C4-2B (cell line): ENCODE results near the gene CST9.
"Not testable (repeated sequence)": the region's sequence is repeated elsewhere in the genome, so short reads cannot be mapped to it uniquely, and the experiment has no call there.

Experiments
- H3K27ac ChIP-seq: fragments of 450-650 bp; 2 replicates; pipeline ENCODE4 v1.5.1; 2017
- ZFX ChIP-seq: fragments of 450-650 bp; IDR thresholded peaks from 2 replicates; pipeline ENCODE4 v1.6.1; 2017
- TF ChIP-seq, protein P1 (sequence below): fragments of 450-650 bp; conservative IDR thresholded peaks from 2 replicates; pipeline ENCODE4 v1.5.1; 2017; ENCODE audit warnings: mild to moderate bottlenecking

CST9 gene

DNA sequence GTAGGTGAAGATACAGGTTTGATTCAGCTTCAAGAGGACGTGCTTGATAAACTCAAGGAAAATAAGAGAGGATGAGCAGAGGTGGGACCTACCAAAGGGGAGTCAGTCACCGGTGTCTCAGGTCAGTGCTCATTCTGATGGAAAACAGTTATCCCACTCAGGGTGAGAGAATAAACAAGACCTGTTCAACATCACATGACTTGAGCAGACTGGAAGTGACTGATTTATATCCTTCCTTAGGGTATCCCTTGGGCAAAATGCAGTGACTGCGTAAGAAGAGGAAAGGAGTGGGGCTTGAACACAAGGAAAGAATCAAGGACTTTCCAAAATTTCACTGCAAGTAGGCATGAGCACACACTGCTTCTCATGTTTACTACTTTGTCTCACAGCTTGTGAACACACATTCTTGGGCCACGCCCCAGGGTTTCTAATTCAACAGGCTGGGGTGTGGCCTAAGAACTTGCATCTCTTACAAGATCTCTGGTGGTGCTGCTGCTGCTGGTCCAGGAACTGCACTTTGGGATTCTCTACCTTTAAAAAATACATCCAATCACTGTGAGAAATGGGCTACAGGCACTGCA is 20.4 kb upstream of the CST9 start:
- H3K27ac ChIP-seq = no peak overlapping the region
- TF ChIP-seq, protein P1, sequence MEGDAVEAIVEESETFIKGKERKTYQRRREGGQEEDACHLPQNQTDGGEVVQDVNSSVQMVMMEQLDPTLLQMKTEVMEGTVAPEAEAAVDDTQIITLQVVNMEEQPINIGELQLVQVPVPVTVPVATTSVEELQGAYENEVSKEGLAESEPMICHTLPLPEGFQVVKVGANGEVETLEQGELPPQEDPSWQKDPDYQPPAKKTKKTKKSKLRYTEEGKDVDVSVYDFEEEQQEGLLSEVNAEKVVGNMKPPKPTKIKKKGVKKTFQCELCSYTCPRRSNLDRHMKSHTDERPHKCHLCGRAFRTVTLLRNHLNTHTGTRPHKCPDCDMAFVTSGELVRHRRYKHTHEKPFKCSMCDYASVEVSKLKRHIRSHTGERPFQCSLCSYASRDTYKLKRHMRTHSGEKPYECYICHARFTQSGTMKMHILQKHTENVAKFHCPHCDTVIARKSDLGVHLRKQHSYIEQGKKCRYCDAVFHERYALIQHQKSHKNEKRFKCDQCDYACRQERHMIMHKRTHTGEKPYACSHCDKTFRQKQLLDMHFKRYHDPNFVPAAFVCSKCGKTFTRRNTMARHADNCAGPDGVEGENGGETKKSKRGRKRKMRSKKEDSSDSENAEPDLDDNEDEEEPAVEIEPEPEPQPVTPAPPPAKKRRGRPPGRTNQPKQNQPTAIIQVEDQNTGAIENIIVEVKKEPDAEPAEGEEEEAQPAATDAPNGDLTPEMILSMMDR = no peak
- TF ChIP-seq ZFX = no peak

GRCh38 chr20:23625236-23625964 is 19.7 kb upstream of the CST9 start:
- no peak for TF ChIP-seq ZFX
- TF ChIP-seq, protein P1 = no peak
- H3K27ac ChIP-seq = no peak overlapping the region

- TF ChIP-seq, protein P1 = no peak
- TF ChIP-seq ZFX = no peak
- H3K27ac ChIP-seq = no peak overlapping the region
These were observed 18.6 kb upstream of the CST9 start for GRCh38 chr20:23624324-23624691.

GRCh38 chr20:23623666-23624323 is 18.1 kb upstream of the CST9 start:
- no peak for TF ChIP-seq ZFX
- TF ChIP-seq, protein P1 = no peak
- no peak overlapping the region for H3K27ac ChIP-seq

GRCh38 chr20:23622839-23623343 is 17.2 kb upstream of the CST9 start:
- H3K27ac ChIP-seq = no peak overlapping the region
- TF ChIP-seq ZFX = no peak

DNA sequence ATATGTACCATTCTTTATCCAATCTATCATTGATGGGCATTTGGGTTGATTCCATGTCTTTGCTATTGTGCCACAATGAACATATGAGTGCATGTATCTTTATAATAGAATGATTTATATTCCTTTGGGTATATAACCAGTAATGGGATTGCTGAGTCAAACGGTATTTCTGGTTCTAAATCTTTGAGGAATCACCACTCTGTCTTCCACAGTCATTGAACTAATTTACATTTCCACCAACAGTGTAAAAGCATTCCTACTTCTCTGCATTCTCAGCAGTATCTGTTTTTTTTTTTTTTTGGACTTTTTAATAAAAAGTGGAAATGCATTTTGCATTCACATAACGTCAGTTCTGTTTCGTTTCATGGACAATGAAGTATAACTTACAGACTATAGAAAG is 16.7 kb upstream of the CST9 start:
- H3K27ac ChIP-seq = not testable (repeated sequence)

- not testable (repeated sequence) for H3K27ac ChIP-seq
These were observed 15.1 kb upstream of the CST9 start for GRCh38 chr20:23620670-23621386.

DNA sequence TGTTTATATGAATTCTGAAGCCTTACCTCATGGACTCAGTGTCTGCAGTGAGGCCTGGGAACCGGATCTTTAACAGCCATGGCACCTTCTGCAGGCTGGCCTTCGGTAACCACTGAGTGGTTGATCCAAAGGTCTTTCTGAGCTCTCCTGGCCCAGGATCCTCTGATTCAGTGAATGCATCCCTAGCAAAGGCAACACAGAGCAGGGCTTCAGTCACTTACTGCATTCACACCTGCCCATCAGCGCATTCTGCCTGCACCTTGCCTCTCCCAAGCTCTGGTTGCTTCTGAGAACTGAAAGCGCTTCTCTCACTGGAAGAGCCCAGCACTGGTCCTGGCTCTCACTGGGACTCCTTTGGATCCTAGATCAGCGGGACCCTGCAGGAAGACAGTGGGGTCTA is 8.4 kb upstream of the CST9 start:
- no peak for TF ChIP-seq ZFX
- TF ChIP-seq, protein P1 = no peak
- H3K27ac ChIP-seq = no peak overlapping the region
